Measurements from ENCODE around the gene PPM1J.
"Not testable (repeated sequence)": the region's sequence is repeated elsewhere in the genome, so short reads cannot be mapped to it uniquely, and the experiment has no call there.

Gene PPM1J

DNA sequence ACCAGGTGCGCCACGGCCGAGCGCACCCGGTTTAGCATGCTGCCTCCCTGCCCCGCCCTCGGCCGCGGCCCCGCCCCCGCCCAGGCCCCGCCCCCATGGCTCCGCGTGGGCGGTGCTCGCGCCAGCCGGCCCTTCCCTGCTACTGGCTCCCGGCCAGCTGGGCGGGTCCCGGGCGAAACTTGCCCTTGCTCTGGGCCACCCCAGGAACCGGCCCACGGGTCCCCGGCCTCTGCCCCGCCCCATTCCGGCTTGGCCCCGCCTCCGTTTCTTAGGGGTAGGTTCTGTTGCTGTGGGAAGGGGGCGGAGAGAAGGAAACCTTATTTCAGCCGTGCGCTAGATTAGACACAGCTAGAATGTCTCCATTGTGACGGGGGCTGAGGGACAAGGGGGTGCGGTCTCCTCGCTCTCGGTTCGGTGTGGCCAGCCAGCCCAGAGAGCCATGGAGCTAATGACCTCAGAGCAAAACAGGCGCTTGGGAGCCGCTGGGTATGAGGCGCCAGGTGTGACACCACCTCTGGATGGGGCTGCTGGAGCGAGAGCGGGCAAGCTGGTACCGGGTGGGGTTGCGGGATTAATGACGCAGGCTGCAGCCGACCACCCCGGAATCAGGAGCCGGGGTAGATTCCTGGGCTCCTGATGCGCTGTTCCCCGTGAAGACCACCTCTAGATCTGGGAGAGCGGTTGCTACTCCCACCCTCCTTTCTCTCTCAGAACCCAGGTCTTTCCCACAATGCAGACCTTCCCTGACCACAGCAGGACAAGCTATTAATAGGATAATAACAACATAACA is at the start of gene PPM1J:
TSS of gene PPM1J (minus strand) at position 69 of the 790 bp plus-strand sequence. CDS start at position 38, 31 bp downstream.
- DNase-seq (ENCODE audit: low read depth in 2 of 3, low spot score in 1 of 3), result peak; percentile 92 to 95 (median 94)

DNA sequence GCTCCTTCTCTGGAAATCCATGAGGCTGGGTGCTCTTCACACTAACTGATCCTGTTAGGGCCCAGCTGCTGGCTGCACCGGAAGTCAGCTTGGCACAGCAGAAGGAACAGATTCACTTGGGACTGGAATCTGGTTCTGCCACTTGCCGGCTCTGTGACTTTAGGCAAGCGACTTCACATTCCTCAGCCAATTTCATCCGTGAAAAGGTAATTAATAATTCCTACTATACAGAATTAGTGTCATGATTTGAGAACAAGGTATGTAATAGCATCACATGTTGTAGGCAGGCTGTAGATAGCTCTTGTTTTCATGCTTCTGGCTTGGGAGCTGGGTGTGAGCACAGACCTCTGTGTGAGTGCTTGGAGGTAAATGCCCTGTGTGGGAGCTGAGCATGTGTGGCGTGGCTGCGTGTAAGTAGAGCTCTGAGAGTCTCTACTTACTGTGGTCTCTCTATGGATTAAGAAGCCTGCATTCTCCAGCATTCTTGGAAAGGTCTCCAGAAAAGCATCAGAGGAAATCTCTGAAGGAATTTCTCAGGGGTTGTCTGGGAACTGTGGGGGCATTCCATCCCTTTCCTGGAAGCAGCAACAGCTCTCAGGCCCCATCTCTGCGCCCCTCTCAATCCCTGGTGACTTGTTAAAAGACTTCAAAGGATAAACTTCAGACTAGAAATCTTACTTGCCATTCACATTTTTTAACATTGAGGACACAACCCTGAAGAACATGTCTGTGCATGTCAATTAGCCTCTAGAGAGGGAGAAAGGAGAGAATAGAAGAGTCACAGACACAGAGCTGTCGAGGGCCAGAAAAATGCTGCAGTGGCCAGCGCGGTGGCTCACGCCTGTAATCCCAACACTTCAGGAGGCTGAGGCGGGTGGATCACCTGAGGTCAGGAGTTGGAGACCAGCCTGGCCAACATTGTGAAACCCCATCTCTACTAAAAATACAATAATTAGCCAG is 47.7 kb upstream of the PPM1J start:
- no peak for DNase-seq (ENCODE audit: low read depth in 2 of 3, low spot score in 1 of 3)

DNA sequence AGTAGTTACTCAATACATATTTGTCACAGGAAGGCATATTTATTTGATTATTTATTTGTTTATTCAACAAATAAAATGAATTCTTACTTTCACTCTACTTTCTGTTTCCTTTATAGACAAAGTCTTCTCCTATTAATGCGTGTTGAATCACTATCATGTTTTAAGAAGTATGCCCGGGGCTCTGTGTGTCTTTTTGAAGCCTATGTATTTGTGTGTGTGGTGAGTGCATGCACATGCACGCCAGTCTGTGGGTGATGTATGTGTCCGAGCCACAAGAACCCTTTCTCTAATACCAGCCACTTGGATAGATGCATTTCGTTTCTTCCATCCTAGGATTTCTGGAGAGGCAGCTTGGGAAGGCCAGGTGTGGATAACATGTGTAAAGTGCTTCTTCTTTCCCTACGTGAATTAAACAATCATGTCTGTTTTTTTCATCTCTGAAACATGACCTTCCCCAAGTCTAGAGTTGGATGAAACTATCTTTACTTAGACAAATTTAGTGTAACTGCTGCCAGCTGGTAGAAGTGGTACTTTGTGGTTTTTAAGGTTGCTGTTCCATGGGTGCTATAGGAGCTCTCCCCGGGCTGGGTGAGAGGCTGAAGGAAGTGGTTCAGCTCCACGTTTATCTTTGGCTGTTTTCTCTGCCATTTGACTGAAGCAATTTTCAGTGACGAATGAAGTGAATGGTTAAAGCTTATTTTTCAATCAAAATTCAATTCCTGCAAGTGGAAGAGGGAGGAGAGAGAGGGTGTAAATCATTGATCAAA is 46.8 kb upstream of the PPM1J start:
- no peak for DNase-seq (ENCODE audit: low read depth in 2 of 3, low spot score in 1 of 3)

- DNase-seq (ENCODE audit: low read depth in 2 of 3, low spot score in 1 of 3), result no peak
These were observed 44.1 kb upstream of the PPM1J start for GRCh38 chr1:112759228-112759627.

DNA sequence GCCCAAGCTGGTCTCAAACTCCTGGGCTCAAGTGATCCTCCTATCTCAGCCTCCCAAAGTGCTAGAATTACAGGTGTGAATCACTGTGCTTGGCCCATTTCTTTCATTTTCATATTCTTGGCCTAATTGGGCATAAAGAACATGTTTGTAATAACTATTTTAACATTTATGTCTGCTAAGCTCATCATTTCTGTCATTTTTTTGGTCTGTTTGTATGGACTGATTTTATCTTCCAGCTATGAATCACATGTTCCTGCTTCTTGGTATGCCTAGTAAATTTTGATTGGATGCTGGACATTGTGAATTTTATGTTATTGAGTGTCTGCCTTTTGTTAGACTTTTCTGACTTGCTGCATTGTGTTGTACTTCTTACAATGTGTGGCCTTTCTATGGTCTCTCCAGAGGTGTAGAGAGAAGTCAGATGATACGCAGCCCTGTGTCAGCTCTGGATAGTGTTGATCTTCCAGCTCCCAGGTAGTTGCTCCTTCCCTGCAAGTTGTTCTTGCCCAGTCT is 39.0 kb upstream of the PPM1J start:
- no peak for DNase-seq (ENCODE audit: low read depth in 2 of 3, low spot score in 1 of 3)

DNA sequence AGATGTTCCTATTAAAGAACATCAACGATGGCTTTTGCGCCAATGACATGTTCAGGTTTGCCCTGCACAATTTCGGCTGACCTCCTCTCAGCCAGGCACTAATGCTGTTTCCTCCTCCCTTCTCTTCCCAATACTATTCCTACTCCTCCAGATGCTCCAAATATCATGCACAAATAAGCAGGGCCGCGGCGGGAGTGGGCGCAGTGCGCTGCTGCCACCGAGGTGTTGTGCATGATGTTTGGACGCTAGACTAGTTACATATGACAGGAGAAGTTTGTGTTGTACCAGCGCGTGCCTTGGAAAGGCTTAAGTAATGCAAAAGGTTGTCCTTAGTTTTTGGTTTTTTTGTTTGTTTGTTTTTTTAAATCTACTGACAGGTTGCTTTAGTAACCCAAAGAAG is 33.3 kb upstream of the PPM1J start:
- DNase-seq (ENCODE audit: low read depth in 2 of 3, low spot score in 1 of 3), result no peak

- DNase-seq (ENCODE audit: low read depth in 2 of 3, low spot score in 1 of 3), result no peak
These were observed 29.0 kb upstream of the PPM1J start for GRCh38 chr1:112744009-112744578.

GRCh38 chr1:112743174-112744008 is 28.3 kb upstream of the PPM1J start:
- no peak for DNase-seq (ENCODE audit: low read depth in 2 of 3, low spot score in 1 of 3)

GRCh38 chr1:112737573-112737972 is 22.4 kb upstream of the PPM1J start:
- no peak for DNase-seq (ENCODE audit: low read depth in 2 of 3, low spot score in 1 of 3)

DNA sequence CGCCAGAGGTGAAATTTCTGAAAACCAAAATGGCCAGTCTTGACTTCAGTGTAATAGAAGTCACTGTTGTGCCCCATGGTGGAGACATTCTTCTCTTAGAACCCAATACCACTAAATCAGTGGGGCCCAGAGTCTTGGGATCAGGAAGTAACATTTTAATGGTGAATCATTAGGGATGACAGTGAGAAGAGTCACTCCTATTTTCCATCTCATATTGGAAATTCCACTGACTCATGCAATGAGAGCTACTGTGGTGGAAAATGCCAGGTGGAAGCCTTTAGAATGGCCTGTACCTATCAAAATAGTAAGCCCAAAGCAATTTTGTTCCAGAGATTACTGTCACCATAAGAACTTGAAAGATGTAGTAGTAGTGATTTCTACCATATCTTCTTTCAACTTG is 20.6 kb upstream of the PPM1J start:
- no peak for DNase-seq (ENCODE audit: low read depth in 2 of 3, low spot score in 1 of 3)

DNA sequence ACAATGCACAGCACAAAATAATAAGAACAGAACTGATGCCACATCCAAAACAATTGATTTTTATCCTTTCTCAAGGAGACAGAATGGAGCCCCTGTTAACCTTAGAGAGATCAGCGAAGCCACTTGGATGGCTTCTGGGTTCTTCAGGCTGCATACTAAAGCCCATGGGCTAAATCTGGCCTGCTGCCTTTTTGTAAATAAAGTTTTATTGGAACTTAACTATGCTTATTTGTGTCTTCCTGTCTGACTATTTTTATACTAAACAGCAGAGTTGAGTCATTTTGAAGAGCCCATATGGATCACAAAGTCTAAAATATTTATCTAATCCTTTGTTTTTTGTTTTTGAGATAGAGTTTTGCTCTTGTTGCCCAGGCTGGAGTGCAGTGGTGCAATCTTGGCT is 16.3 kb upstream of the PPM1J start:
- no peak for DNase-seq (ENCODE audit: low read depth in 2 of 3, low spot score in 1 of 3)

DNA sequence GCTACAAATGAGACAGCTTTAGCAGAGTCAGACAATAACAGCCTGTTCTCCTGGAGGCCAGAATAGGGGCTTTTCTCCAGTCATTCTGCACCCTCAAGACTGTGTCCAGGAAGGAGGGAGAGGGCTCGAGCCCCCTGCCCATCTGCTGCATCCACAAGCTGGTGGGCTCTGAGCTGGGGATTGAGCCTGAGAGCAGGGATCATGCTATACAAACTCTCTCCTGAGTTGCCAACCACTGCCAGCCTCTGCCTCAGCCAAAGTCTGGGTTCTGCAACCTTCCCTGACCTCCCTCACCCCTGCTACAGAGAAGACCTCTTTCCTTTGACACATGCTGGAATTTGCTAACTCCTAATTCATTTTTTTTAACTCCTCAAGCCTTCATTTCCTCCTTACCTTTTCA is 14.8 kb upstream of the PPM1J start:
- no peak for DNase-seq (ENCODE audit: low read depth in 2 of 3, low spot score in 1 of 3)

DNA sequence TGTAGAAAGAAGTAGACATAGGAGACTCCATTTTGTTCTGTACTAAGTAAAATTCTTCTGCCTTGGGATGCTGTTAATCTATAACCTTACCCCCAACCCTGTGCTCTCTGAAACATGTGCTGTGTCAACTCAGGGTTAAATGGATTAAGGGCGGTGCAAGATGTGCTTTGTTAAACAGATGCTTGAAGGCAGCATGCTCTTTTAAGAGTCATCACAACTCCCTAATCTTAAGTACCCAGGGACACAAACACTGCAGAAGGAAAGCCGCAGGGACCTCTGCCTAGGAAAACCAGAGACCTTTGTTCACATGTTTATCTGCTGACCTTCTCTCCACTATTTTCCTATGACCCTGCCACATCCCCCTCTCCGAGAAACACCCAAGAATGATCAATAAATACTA is 13.9 kb upstream of the PPM1J start:
- not testable (repeated sequence) for DNase-seq (ENCODE audit: low read depth in 2 of 3, low spot score in 1 of 3)

DNA sequence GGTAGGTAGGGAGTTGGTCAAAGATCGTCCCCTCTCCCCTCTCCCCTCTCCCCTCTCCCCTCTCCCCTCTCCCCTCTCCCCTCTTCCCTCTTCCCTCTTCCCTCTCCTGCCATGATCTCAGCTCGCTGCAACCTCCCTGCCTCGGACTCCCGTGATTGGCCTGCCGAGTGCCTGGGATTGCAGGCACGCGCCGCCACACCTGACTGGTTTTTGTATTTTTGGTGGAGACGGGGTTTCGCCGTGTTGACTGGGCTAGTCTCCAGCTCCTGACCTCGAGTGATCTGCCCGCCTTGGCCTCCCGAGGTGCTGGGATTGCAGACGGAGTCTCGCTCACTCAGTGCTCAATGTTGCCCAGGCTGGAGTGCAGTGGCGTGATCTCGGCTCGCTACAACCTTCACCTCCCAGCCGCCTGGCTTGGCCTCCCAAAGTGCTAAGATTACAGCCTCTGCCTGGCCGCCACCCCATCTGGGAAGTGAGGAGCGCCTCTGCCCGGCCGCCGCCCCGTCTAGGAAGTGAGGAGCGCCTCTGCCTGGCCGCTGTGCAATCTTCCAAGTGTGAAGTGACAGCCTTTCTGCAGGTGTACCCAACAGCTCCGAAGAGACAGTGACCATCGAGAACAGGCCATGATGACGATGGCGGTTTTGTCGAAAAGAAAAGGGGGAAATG is 13.3 kb upstream of the PPM1J start:
- not testable (repeated sequence) for DNase-seq (ENCODE audit: low read depth in 2 of 3, low spot score in 1 of 3)

DNA sequence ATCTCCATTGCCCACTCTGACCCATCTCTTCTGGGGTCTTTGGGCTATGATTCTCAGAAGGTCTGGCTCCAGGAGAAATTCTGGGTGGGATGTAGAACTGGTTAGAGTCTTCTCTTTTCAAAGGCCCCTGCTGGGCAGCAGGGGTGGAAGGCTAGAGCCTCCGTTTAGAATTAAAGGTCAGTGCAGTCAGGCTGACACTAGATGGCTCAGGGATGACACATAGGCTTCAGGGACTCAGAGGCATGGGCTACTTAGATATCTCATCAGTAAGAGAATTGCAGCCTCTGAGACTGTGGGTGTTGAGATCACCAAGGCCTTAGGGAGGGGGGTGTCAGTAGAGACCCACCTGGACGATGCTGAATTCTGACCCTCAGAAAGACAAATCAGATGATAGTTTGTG is 12.6 kb upstream of the PPM1J start:
- DNase-seq (ENCODE audit: low read depth in 2 of 3, low spot score in 1 of 3), result no peak

DNA sequence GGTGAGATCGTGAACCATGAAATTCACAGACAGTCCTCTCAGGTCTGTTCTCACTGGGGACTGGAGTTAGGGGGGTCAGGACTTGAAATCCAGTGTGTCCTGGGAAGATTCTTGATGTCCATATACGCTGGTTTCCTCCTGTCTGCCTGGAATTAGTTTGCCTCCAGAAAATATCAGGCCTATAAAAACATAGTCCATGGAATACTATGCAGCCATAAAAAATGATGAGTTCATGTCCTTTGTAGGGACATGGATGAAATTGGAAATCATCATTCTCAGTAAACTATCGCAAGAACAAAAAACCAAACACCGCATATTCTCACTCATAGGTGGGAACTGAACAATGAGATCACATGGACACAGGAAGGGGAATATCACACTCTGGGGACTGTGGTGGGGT is 9.1 kb upstream of the PPM1J start:
- not testable (repeated sequence) for DNase-seq (ENCODE audit: low read depth in 2 of 3, low spot score in 1 of 3)

GRCh38 chr1:112723511-112723839 is 8.3 kb upstream of the PPM1J start:
- DNase-seq (ENCODE audit: low read depth in 2 of 3, low spot score in 1 of 3), result no peak

GRCh38 chr1:112722601-112723510 is 7.7 kb upstream of the PPM1J start:
- no peak for DNase-seq (ENCODE audit: low read depth in 2 of 3, low spot score in 1 of 3)
